Liver (tissue), 9 donors: ENCODE results near the gene ARHGAP21. TPM values are rescaled to one million over a fixed set of nuclear protein-coding genes. Genes with fewer than 3 reads are reported as not detected.

ENCODE experiments used
- DNase-seq: peaks from one replicate; pipeline ENCODE4 v3.0.0-alpha.2; 2017; ENCODE audit warnings: low spot score
- H3K27ac ChIP-seq, 2 donors: one replicate each; pipeline ENCODE4 v1.7.0; 2013; ENCODE audit warnings: inconsistent platforms in 2 of 2, low read length in 2 of 2, control low read depth in 1 of 2, low read depth in 1 of 2, mild to moderate bottlenecking in 1 of 2
- H3K27me3 ChIP-seq, 4 donors: one replicate each; pipeline versions ENCODE4 v1.6.1 to v1.7.0; 2013; ENCODE audit warnings: low read length in 3 of 4, inconsistent platforms in 1 of 4, mild to moderate bottlenecking in 1 of 4, moderate library complexity in 1 of 4; ENCODE audit not compliant: control insufficient read depth in 4 of 4, insufficient read depth in 4 of 4
- H3K36me3 ChIP-seq, 4 donors: one replicate each; pipeline versions ENCODE4 v1.6.1 to v1.7.0; 2013; ENCODE audit warnings: low read length in 3 of 4, mild to moderate bottlenecking in 3 of 4, low read depth in 1 of 4, moderate library complexity in 1 of 4; ENCODE audit not compliant: control insufficient read depth in 4 of 4, insufficient read depth in 3 of 4
- H3K4me1 ChIP-seq, 4 donors: one replicate each; pipeline versions ENCODE4 v1.6.1 to v1.7.0; 2013; ENCODE audit warnings: low read length in 3 of 4, mild to moderate bottlenecking in 3 of 4, moderate library complexity in 1 of 4; ENCODE audit not compliant: control insufficient read depth in 4 of 4, insufficient read depth in 4 of 4
- H3K4me3 ChIP-seq, 3 donors: one replicate each; pipeline versions ENCODE4 v1.6.1 to v1.7.0; 2013; ENCODE audit warnings: low read length in 3 of 3, control low read depth in 1 of 3, low read depth in 1 of 3, mild to moderate bottlenecking in 1 of 3
- H3K9ac ChIP-seq, 2 donors: one replicate each; pipeline ENCODE4 v1.7.0; 2013; ENCODE audit warnings: low read length in 2 of 2, mild to moderate bottlenecking in 2 of 2, moderate library complexity in 2 of 2, control low read depth in 1 of 2, low read depth in 1 of 2
- H3K9me3 ChIP-seq, 4 donors: one replicate each; pipeline versions ENCODE4 v1.6.1 to v1.7.0; 2013; ENCODE audit warnings: low read length in 3 of 4; ENCODE audit not compliant: control insufficient read depth in 4 of 4
- EGR1 ChIP-seq, 2 donors: IDR thresholded peaks; 2 replicates each; pipeline ENCODE4 v1.6.1; 2016 to 2018; ENCODE audit warnings: antibody characterized with exemption in 2 of 2, low read depth in 2 of 2
- GABPA ChIP-seq, 2 donors: IDR thresholded peaks in 1 of 2; conservative IDR thresholded peaks in 1 of 2; 2 replicates each; pipeline ENCODE4 v1.6.1; 2016; ENCODE audit warnings: antibody characterized with exemption in 2 of 2, mild to moderate bottlenecking in 1 of 2, moderate library complexity in 1 of 2
- HNF4A ChIP-seq, 2 donors: conservative IDR thresholded peaks; 2 replicates each; pipeline ENCODE4 v1.6.1; 2016; ENCODE audit warnings: antibody characterized with exemption in 2 of 2, mild to moderate bottlenecking in 2 of 2
- HNF4G ChIP-seq: IDR thresholded peaks from 2 replicates; pipeline ENCODE4 v1.6.1; 2016; ENCODE audit warnings: antibody characterized with exemption
- RAD21 ChIP-seq, 2 donors: IDR thresholded peaks; 2 replicates each; pipeline ENCODE4 v1.6.1; 2016; ENCODE audit warnings: antibody characterized with exemption in 2 of 2, mild to moderate bottlenecking in 2 of 2
- RXRA ChIP-seq, 2 donors: IDR thresholded peaks; 2 replicates each; pipeline ENCODE4 v1.6.1; 2017 to 2018; ENCODE audit warnings: antibody characterized with exemption in 2 of 2, mild to moderate bottlenecking in 1 of 2
- SP1 ChIP-seq: IDR thresholded peaks from 2 replicates; pipeline ENCODE4 v1.6.1; 2018; ENCODE audit warnings: antibody characterized with exemption, mild to moderate bottlenecking
- WGBS: extraction: QIAGEN DNeasy Blood & Tissue Kit; methylation state at CpG from one replicate; pipeline ENCODE4 v1.1.7; 2013; 5-methylcytosine and 5-hydroxymethylcytosine counted together
- polyA plus RNA-seq, 2 donors: library from polyadenylated mRNA; stranded (reverse) in 1 of 2; unstranded in 1 of 2; fragments of 200-250 nt in 1 of 2; fragments of >200 nt in 1 of 2; fragmentation: Nextera tagmentation in 1 of 2; extraction: Ambion mirVana in 1 of 2; gene quantifications; one replicate each; pipeline versions ENCODE4 v1.2.1 to v1.2.3, GENCODE V29; 2013 to 2015
- total RNA-seq, 2 donors: library from RNA; depleted of rRNA; stranded (reverse); fragments of >200 nt; gene quantifications; one replicate each; pipeline ENCODE4 v1.2.3, GENCODE V29; 2014
- TF ChIP-seq, protein P1 (sequence below): IDR thresholded peaks from 2 replicates; pipeline ENCODE4 v1.6.1; 2016; ENCODE audit warnings: antibody characterized with exemption
- donor health status: healthy.
- donor health status: healthy.
- donor health status: healthy.
- donor health status: healthy.
- donor health status: healthy.

Gene ARHGAP21
- total and polyA plus RNA-seq, 4 donors = 7.8 to 30.6 (median 15.7) TPM

DNA sequence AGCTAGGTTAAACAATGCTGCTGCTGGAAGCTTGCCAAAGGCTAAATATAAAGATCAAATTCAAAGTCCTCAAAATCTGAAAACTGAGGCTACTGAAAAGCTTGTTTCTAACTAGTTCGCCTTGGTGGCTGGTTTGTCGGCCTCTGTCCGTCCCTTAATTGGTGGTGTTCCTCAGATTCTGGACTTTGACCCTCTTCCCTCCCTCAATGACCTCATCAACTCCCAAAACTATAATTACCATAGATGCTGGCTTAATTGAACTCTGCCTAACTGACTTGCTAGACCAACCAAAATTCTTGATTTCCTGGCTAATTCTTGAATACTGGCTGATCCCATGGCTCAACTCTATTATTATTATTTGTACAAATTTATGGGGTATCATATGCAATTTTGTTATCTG, 15.6 kb downstream of the ARHGAP21 start:
- TF ChIP-seq EGR1 (IDR thresholded peaks at IDR 0.05; ENCODE audit: low read depth in 2 of 2) (no peak), HNF4A (conservative IDR thresholded peaks at IDR 0.05) (peak in 1 of 2 donors; percentile 29)
- WGBS = 65% methylated on average over 3 of the region's 3 CpGs
- H3K4me1 ChIP-seq = peaks cover 3 to 18% (median 12%) of the 10 kb centered on the region in 4 donors

DNA sequence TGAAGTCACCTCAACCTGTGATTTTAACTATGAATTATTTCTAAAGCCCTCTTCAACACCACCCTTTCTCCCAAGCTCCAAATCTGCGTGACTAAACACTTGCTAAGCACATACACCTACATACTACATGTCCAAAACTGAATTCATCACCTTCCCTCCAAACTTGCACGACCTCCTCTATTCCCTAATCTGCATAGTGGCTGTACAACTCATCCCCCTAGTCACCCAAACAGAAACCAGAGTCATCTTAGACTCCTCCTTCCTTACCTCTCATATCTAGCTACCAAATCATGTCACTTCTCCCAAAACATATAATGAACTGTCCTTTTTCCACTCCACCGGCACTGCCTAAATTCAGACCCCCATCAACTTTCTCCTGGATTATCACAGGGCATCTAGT, 16.2 kb downstream of the ARHGAP21 start:
- TF ChIP-seq, protein P1, sequence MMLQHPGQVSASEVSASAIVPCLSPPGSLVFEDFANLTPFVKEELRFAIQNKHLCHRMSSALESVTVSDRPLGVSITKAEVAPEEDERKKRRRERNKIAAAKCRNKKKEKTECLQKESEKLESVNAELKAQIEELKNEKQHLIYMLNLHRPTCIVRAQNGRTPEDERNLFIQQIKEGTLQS = no peak
- TF ChIP-seq SP1 (no peak), RXRA (IDR thresholded peaks at IDR 0.05) (no peak), RAD21 (IDR thresholded peaks at IDR 0.05) (no peak), GABPA (IDR thresholded peaks at IDR 0.05 in 1 of 2, conservative IDR thresholded peaks at IDR 0.05 in 1 of 2) (no peak)
- 89% methylated on average over 3 of the region's 3 CpGs for WGBS

More for the DNA sequence above, 15.6 kb downstream of the ARHGAP21 start:
- no peak for DNase-seq
- Histone ChIP-seq H3K4me3 (no peak overlapping the region), H3K27ac (no peak overlapping the region), H3K36me3 (no peaks in the 10 kb centered on the region), H3K27me3 (no peaks in the 10 kb centered on the region), H3K9me3 (no peaks in the 10 kb centered on the region), H3K9ac (no peak overlapping the region)

DNA sequence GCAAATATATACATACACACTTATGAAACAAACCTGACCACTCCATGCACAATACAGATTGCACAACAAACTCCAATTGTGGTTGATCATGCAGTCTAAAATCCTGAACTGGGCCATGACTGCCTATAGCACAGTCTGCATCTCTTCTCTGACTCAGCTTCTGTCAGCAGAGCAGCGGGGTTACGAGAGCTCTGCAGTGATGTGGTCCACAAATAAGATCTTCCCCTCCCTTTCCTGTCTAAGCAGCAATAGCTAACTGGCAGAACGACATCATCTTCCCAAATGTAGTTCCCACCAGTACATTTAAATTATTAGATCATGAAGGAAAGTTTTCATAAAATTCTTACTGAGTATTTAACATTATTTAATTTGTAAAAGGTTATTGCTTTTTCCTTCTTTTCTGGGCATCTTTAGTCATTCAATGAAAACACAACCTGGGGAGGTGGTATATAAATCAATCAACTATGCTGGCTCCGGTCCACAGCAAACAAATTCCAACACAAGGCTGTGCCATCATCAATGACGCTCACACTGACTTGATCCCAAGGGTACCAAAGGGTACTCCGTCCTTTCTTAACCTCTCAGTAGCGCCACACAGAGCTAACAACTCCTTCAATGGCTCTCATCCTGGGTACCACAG, 17.1 kb downstream of the ARHGAP21 start:
- no peaks in the 10 kb centered on the region for H3K27me3 ChIP-seq
- no peak overlapping the region for H3K27ac ChIP-seq
- H3K9ac ChIP-seq = no peak overlapping the region
- no peak for DNase-seq
- H3K4me1 ChIP-seq = peaks cover 3 to 18% (median 12%) of the 10 kb centered on the region in 4 donors
- no peaks in the 10 kb centered on the region for H3K9me3 ChIP-seq
- no peak overlapping the region for H3K4me3 ChIP-seq
- WGBS = 40% methylated on average over 7 of the region's 7 CpGs
- H3K36me3 ChIP-seq = no peaks in the 10 kb centered on the region
- peak; percentile 24 to 42 for TF ChIP-seq RXRA (IDR thresholded peaks at IDR 0.05)
- TF ChIP-seq HNF4G = no peak
- TF ChIP-seq HNF4A (conservative IDR thresholded peaks at IDR 0.05) = peak; percentile 10 to 20

More for the DNA sequence above, 16.2 kb downstream of the ARHGAP21 start:
- no peak for DNase-seq
- no peak overlapping the region for H3K27ac ChIP-seq
- H3K27me3 ChIP-seq = no peaks in the 10 kb centered on the region
- H3K4me1 ChIP-seq = peaks cover 3 to 18% (median 12%) of the 10 kb centered on the region in 4 donors
- H3K4me3 ChIP-seq = no peak overlapping the region
- H3K9me3 ChIP-seq = no peaks in the 10 kb centered on the region
- H3K9ac ChIP-seq = no peak overlapping the region
- no peaks in the 10 kb centered on the region for H3K36me3 ChIP-seq

DNA sequence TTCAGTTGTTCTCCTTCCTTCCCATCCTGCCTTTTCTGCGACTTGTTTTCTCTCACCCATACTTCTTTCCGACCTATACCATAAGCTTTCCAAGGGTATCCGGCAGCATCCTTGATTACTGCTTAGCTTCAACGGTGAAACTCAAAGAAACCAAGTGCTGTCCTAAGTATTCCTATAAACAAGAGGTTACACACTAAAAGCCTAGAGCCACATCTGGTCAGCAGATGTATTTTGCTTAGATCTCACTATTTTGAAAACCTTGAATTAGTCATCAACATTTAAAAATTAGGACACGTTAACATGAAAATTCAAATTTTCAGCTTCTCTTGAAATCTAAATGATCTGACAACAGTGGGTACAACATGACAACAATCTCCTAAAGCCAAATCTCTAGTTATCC, 20.0 kb downstream of the ARHGAP21 start:
- DNase-seq = no peak
- H3K4me3 ChIP-seq = no peak overlapping the region
- WGBS = 97% methylated on average over 5 of the region's 5 CpGs
- TF ChIP-seq HNF4G = no peak
- TF ChIP-seq, protein P1 = no peak
- no peaks in the 10 kb centered on the region for H3K27me3 ChIP-seq
- no peaks in the 10 kb centered on the region for H3K36me3 ChIP-seq
- no peak overlapping the region for H3K27ac ChIP-seq
- no peak overlapping the region for H3K9ac ChIP-seq
- H3K4me1 ChIP-seq = peaks cover 3 to 18% (median 11%) of the 10 kb centered on the region in 4 donors
- H3K9me3 ChIP-seq = no peaks in the 10 kb centered on the region
